Smooth muscle cell (in vitro differentiated cells): ENCODE results near the gene RREB1. TPM values are rescaled to one million over a fixed set of nuclear protein-coding genes. Genes with fewer than 3 reads are reported as not detected.

Experiments used
- DNase-seq: peaks from one replicate; lab custom pipeline; 2025; ENCODE audit not compliant: unreplicated experiment; lab: John Stamatoyannopoulos, UW
- H2AFZ ChIP-seq: fragments of 200-600 bp; sonication (generic); 2 replicates; pipeline ENCODE4 v1.6.0; 2016; ENCODE audit warnings: antibody characterized with exemption, low read depth, mild to moderate bottlenecking
- H3F3A ChIP-seq: fragments of 200-600 bp; sonication (generic); 2 replicates; pipeline ENCODE4 v1.6.0; 2017; ENCODE audit warnings: antibody characterized with exemption, low read depth
- H3K27ac ChIP-seq: fragments of 200-600 bp; sonication (generic); 2 replicates; pipeline ENCODE4 v1.5.1; 2016; ENCODE audit warnings: low read depth, mild to moderate bottlenecking
- H3K27me3 ChIP-seq: fragments of 200-600 bp; sonication (generic); 2 replicates; pipeline ENCODE4 v1.6.1; 2016; ENCODE audit warnings: low read depth, mild to moderate bottlenecking
- H3K36me3 ChIP-seq: fragments of 200-600 bp; sonication (generic); 2 replicates; pipeline ENCODE4 v1.5.1; 2016; ENCODE audit warnings: low read depth
- H3K4me1 ChIP-seq: fragments of 200-600 bp; sonication (generic); 2 replicates; pipeline ENCODE4 v1.5.1; 2016; ENCODE audit warnings: low read depth
- H3K4me2 ChIP-seq: fragments of 200-600 bp; sonication (generic); 2 replicates; pipeline ENCODE4 v1.6.0; 2016; ENCODE audit warnings: mild to moderate bottlenecking
- H3K4me3 ChIP-seq: fragments of 200-600 bp; sonication (generic); 2 replicates; pipeline ENCODE4 v1.5.1; 2016; ENCODE audit warnings: mild to moderate bottlenecking
- H3K79me2 ChIP-seq: fragments of 200-600 bp; sonication (generic); 2 replicates; pipeline ENCODE4 v1.6.0; 2016; ENCODE audit warnings: low read depth, mild to moderate bottlenecking
- H3K9ac ChIP-seq: fragments of 200-600 bp; sonication (generic); 2 replicates; pipeline ENCODE4 v1.6.0; 2016; ENCODE audit warnings: low read depth
- H3K9me3 ChIP-seq: fragments of 200-600 bp; sonication (generic); replicated peaks from 2 replicates; pipeline ENCODE4 v1.5.1; 2016; ENCODE audit warnings: low read depth
- H4K20me1 ChIP-seq: fragments of 200-600 bp; sonication (generic); 2 replicates; pipeline ENCODE4 v1.6.0; 2016; ENCODE audit warnings: low read depth
- WGBS: methylation state at CpG from one replicate; pipeline ENCODE4 v1.1.7; 2016; ENCODE audit warnings: low lambda C conversion rate; 5-methylcytosine and 5-hydroxymethylcytosine counted together
- polyA plus RNA-seq: library from polyadenylated mRNA; unstranded; fragments of >200 nt; fragmentation: Nextera tagmentation; extraction: Ambion mirVana; gene quantifications from 2 replicates; pipeline ENCODE4 v1.2.1, GENCODE V29; 2016
- total RNA-seq: library from RNA; depleted of rRNA; stranded (reverse); fragments of >200 nt; gene quantifications from 2 replicates; pipeline ENCODE4 v1.2.3, GENCODE V29; 2014
- TF ChIP-seq, protein P1 (sequence below): fragments of 200-600 bp; sonication (generic); IDR thresholded peaks from 2 replicates; pipeline ENCODE4 v1.5.1; 2017; ENCODE audit warnings: borderline replicate concordance, mild to moderate bottlenecking, antibody characterized with exemption; ENCODE audit not compliant: insufficient read depth, poor library complexity, severe bottlenecking

RREB1 gene
- total and polyA plus RNA-seq, 2 experiments from 2014 or later, result 13.2 to 26.1 TPM

DNA sequence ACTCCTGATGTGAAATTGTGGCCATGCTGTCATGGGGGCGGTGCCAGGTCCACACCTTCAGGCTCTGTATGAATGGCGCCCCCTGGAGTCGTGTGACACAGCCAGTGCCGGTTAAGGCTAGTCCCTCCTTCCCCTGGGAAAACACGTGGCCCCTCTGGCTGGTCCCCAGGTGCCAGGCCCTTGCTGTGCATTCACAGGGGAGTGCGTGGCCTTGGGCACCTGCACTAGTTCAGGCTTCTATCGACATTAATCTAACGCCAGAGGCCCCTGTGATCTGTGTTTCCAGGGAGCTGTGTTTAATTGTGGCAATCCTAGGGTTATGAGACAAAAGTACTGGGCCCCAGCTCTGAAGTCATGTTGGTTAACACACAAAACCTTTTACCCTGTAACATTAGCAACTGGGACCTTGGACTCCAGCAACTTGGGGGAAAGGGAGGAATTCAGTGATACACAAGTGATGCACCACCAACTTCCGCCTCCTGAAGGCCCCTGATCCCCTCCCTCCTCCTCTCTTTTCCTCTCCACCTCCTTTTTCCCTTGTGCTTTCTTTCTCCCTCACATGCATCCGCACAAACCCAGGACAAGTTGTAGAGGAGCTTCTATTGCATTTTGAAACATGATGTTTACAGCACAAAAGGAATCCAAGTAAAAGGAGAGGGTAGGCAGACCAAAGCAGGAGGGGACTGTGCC, 131.3 kb downstream of the RREB1 start:
- no peak overlapping the region for H2AFZ ChIP-seq
- H4K20me1 ChIP-seq, result peaks cover 72% of the 10 kb centered on the region
- H3K4me2 ChIP-seq, result no peak overlapping the region
- 54% methylated on average over 10 of the region's 10 CpGs for WGBS
- DNase-seq, result no peak
- H3F3A ChIP-seq, result peaks cover 18% of the 10 kb centered on the region
- no peaks in the 10 kb centered on the region for H3K9me3 ChIP-seq
- H3K79me2 ChIP-seq, result peaks cover 23% of the 10 kb centered on the region
- H3K4me1 ChIP-seq, result peaks cover 18% of the 10 kb centered on the region
- H3K27ac ChIP-seq, result no peak overlapping the region
- TF ChIP-seq, protein P1, sequence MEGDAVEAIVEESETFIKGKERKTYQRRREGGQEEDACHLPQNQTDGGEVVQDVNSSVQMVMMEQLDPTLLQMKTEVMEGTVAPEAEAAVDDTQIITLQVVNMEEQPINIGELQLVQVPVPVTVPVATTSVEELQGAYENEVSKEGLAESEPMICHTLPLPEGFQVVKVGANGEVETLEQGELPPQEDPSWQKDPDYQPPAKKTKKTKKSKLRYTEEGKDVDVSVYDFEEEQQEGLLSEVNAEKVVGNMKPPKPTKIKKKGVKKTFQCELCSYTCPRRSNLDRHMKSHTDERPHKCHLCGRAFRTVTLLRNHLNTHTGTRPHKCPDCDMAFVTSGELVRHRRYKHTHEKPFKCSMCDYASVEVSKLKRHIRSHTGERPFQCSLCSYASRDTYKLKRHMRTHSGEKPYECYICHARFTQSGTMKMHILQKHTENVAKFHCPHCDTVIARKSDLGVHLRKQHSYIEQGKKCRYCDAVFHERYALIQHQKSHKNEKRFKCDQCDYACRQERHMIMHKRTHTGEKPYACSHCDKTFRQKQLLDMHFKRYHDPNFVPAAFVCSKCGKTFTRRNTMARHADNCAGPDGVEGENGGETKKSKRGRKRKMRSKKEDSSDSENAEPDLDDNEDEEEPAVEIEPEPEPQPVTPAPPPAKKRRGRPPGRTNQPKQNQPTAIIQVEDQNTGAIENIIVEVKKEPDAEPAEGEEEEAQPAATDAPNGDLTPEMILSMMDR, result peak; percentile 56
- no peaks in the 10 kb centered on the region for H3K36me3 ChIP-seq
- no peaks in the 10 kb centered on the region for H3K27me3 ChIP-seq
- no peak overlapping the region for H3K4me3 ChIP-seq
- no peak overlapping the region for H3K9ac ChIP-seq

DNA sequence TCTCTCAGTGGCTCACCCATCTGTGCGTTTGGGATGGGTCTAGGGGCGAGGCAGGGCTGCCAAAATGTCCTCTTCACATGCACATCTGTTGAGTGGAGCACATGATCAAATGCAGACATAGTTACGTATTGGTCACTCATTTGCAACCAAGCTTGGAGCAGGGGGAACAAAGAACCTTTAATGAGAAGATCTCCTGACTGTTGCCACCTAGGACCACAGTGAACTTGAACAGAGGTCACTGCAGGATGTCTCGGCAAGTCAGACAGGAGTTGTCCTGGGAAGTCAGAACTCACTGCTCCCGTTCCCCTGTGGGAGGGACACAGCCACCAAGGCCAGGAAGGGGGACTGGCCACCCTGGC, 131.8 kb downstream of the RREB1 start:
- no peak overlapping the region for H3K9ac ChIP-seq
- DNase-seq, result no peak
- H3K27me3 ChIP-seq, result no peaks in the 10 kb centered on the region
- no peak overlapping the region for H2AFZ ChIP-seq
- TF ChIP-seq, protein P1, result no peak
- 93% methylated on average over 5 of the region's 5 CpGs for WGBS
- peaks cover 18% of the 10 kb centered on the region for H3K4me1 ChIP-seq
- H3K9me3 ChIP-seq, result no peaks in the 10 kb centered on the region
- no peak overlapping the region for H3K4me3 ChIP-seq
- H3K79me2 ChIP-seq, result peaks cover 23% of the 10 kb centered on the region
- H3F3A ChIP-seq, result peaks cover 18% of the 10 kb centered on the region
- H3K4me2 ChIP-seq, result no peak overlapping the region
- H3K27ac ChIP-seq, result no peak overlapping the region
- H4K20me1 ChIP-seq, result peaks cover 72% of the 10 kb centered on the region
- no peaks in the 10 kb centered on the region for H3K36me3 ChIP-seq

DNA sequence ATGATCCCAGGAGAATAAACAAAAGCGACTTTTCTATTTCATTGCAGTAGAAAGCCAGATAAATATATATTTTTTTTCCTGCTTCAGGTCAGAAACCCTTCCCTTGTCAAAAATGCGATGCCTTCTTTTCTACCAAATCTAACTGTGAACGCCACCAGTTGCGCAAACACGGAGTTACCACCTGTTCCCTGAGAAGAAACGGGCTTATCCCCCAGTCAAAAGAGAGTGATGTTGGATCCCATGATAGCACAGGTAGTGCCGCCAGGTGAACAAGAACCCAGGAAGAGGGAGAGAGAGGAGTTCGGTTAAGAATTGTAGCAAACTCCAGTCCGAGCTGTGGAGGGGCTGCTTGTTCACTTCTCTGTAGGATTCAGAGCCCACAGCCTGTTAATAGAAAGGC, 132.6 kb downstream of the RREB1 start:
- H3K4me2 ChIP-seq, result no peak overlapping the region
- H3K4me1 ChIP-seq, result peaks cover 18% of the 10 kb centered on the region
- no peaks in the 10 kb centered on the region for H3K9me3 ChIP-seq
- H3K9ac ChIP-seq, result no peak overlapping the region
- TF ChIP-seq, protein P1, result no peak
- H4K20me1 ChIP-seq, result peaks cover 69% of the 10 kb centered on the region
- H3K79me2 ChIP-seq, result peaks cover 23% of the 10 kb centered on the region
- H3K27ac ChIP-seq, result no peak overlapping the region
- no peak for DNase-seq
- no peak overlapping the region for H3K4me3 ChIP-seq
- 95% methylated on average over 9 of the region's 9 CpGs for WGBS
- H2AFZ ChIP-seq, result no peak overlapping the region
- H3K27me3 ChIP-seq, result no peaks in the 10 kb centered on the region
- no peaks in the 10 kb centered on the region for H3K36me3 ChIP-seq
- peaks cover 18% of the 10 kb centered on the region for H3F3A ChIP-seq

DNA sequence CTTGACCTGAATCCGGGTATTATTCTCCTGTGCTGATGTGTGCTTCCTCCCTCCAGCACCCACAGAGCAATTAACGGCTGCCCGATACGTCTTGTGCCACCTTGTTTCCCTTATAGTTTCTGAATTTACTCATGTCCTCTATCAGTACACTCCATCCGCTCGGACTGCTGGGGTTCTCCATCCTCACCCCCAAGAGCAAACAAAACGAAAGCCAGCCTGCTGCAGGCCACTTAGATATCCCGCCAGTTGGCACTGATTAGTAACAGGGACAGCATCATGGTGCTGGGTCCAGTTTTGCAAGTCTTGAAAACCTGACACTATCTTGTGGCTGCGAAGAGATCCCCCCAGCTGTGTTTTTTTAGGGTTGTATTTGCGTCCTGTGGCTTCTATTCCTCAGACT, 133.4 kb downstream of the RREB1 start:
- DNase-seq, result no peak
- peaks cover 18% of the 10 kb centered on the region for H3F3A ChIP-seq
- H3K27ac ChIP-seq, result no peak overlapping the region
- peaks cover 61% of the 10 kb centered on the region for H4K20me1 ChIP-seq
- peak overlapping the region; percentile 60 for H3K4me2 ChIP-seq
- H3K79me2 ChIP-seq, result peaks cover 23% of the 10 kb centered on the region
- H3K9me3 ChIP-seq, result no peaks in the 10 kb centered on the region
- TF ChIP-seq, protein P1, result no peak
- H3K4me1 ChIP-seq, result peaks cover 18% of the 10 kb centered on the region
- no peak overlapping the region for H3K4me3 ChIP-seq
- H2AFZ ChIP-seq, result no peak overlapping the region
- H3K27me3 ChIP-seq, result no peaks in the 10 kb centered on the region
- 93% methylated on average over 10 of the region's 10 CpGs for WGBS
- H3K36me3 ChIP-seq, result no peaks in the 10 kb centered on the region
- no peak overlapping the region for H3K9ac ChIP-seq
